Fibroblast of skin of scalp (primary cell): ENCODE measurements around the gene WNT5B.
"Not testable (repeated sequence)": the region's sequence is repeated elsewhere in the genome, so short reads cannot be mapped to it uniquely, and the experiment has no call there.

ENCODE experiments used
- DNase-seq: peaks from one replicate; pipeline ENCODE4 v3.0.0-alpha.2; 2013

Gene WNT5B

GRCh38 chr12:1598757-1599156 is 30.3 kb upstream of the WNT5B start:
- DNase-seq: no peak

GRCh38 chr12:1602706-1603105 is 26.3 kb upstream of the WNT5B start:
- not testable (repeated sequence) for DNase-seq

- peak; percentile 37 for DNase-seq
Observed at GRCh38 chr12:1603269-1603993, 25.6 kb upstream of the WNT5B start.

GRCh38 chr12:1604464-1604863 is 24.6 kb upstream of the WNT5B start:
- DNase-seq: no peak

- peak; percentile 84 for DNase-seq
Observed at GRCh38 chr12:1605129-1606020, 23.7 kb upstream of the WNT5B start.

GRCh38 chr12:1606021-1606622 is 22.9 kb upstream of the WNT5B start:
- DNase-seq: peak; percentile 88

GRCh38 chr12:1607940-1608712 is 20.9 kb upstream of the WNT5B start:
- peak; percentile 80 for DNase-seq

- DNase-seq: no peak
Observed at GRCh38 chr12:1608713-1609119, 20.3 kb upstream of the WNT5B start.

GRCh38 chr12:1610072-1610643 is 18.9 kb upstream of the WNT5B start:
- DNase-seq: no peak

- peak; percentile 78 for DNase-seq
Observed at GRCh38 chr12:1611803-1612572, 17.0 kb upstream of the WNT5B start.

- no peak for DNase-seq
Observed at GRCh38 chr12:1613860-1614259, 15.2 kb upstream of the WNT5B start.

GRCh38 chr12:1614360-1614759 is 14.7 kb upstream of the WNT5B start:
- no peak for DNase-seq

GRCh38 chr12:1616233-1617066 is 12.6 kb upstream of the WNT5B start:
- no peak for DNase-seq

- DNase-seq: no peak
Observed at GRCh38 chr12:1618489-1618888, 10.5 kb upstream of the WNT5B start.

- no peak for DNase-seq
Observed at GRCh38 chr12:1619159-1619558, 9.9 kb upstream of the WNT5B start.

GRCh38 chr12:1619587-1619986 is 9.4 kb upstream of the WNT5B start:
- DNase-seq: no peak

GRCh38 chr12:1620092-1620491 is 8.9 kb upstream of the WNT5B start:
- no peak for DNase-seq

- DNase-seq: no peak
Observed at GRCh38 chr12:1622406-1622805, 6.6 kb upstream of the WNT5B start.

- no peak for DNase-seq
Observed at GRCh38 chr12:1629338-1630132, 504 bp downstream of the WNT5B start.
